Measurements from ENCODE around the gene ATAD3B. TPM values are rescaled to one million over a fixed set of nuclear protein-coding genes. Genes with fewer than 3 reads are reported as not detected.

The ATAD3B gene
- total and polyA plus RNA-seq, 2 of the 13 experiments (the other 11 are each of a cell fraction or from before 2014, with no cell fraction given): 9.6 to 31.1 TPM

GRCh38 chr1:1435106-1435903 lies 36.3 kb upstream of the ATAD3B start, which contains the start of gene VWA1 (continued):
- TF ChIP-seq ZNF761 (CRISPR knock-in tag; conservative IDR thresholded peaks at IDR 0.05) (peak; percentile 81; the same call in 1 of the 2 replicates), ZNF292 (CRISPR knock-in tag; IDR thresholded peaks at IDR 0.05; ENCODE audit: borderline replicate concordance, low read depth) (no peak), EED (CRISPR knock-in tag; IDR thresholded peaks at IDR 0.05) (no peak), ZNF891 (CRISPR knock-in tag; IDR thresholded peaks at IDR 0.05) (no peak), GZF1 (CRISPR knock-in tag; IDR thresholded peaks at IDR 0.05) (no peak), TBP (CRISPR knock-in tag; IDR thresholded peaks at IDR 0.05) (no peak), ZNF234 (CRISPR knock-in tag; conservative IDR thresholded peaks at IDR 0.05) (no peak), SATB2 (CRISPR knock-in tag; IDR thresholded peaks at IDR 0.05) (no peak), SCMH1 (CRISPR knock-in tag; IDR thresholded peaks at IDR 0.05; ENCODE audit: borderline replicate concordance) (no peak), HOXA5 (CRISPR knock-in tag; IDR thresholded peaks at IDR 0.05) (no peak), ZNF318 (CRISPR knock-in tag; IDR thresholded peaks at IDR 0.05) (0 out of 2 replicates have a peak, but pooled peaks have one; percentile 15), SMARCC2 (IDR thresholded peaks at IDR 0.05) (no peak)
- TF ChIP-seq, protein P1, sequence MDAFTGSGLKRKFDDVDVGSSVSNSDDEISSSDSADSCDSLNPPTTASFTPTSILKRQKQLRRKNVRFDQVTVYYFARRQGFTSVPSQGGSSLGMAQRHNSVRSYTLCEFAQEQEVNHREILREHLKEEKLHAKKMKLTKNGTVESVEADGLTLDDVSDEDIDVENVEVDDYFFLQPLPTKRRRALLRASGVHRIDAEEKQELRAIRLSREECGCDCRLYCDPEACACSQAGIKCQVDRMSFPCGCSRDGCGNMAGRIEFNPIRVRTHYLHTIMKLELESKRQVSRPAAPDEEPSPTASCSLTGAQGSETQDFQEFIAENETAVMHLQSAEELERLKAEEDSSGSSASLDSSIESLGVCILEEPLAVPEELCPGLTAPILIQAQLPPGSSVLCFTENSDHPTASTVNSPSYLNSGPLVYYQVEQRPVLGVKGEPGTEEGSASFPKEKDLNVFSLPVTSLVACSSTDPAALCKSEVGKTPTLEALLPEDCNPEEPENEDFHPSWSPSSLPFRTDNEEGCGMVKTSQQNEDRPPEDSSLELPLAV (CRISPR knock-in tag; conservative IDR thresholded peaks at IDR 0.05; ENCODE audit: low read depth): no peak
- TF ChIP-seq, protein P2, sequence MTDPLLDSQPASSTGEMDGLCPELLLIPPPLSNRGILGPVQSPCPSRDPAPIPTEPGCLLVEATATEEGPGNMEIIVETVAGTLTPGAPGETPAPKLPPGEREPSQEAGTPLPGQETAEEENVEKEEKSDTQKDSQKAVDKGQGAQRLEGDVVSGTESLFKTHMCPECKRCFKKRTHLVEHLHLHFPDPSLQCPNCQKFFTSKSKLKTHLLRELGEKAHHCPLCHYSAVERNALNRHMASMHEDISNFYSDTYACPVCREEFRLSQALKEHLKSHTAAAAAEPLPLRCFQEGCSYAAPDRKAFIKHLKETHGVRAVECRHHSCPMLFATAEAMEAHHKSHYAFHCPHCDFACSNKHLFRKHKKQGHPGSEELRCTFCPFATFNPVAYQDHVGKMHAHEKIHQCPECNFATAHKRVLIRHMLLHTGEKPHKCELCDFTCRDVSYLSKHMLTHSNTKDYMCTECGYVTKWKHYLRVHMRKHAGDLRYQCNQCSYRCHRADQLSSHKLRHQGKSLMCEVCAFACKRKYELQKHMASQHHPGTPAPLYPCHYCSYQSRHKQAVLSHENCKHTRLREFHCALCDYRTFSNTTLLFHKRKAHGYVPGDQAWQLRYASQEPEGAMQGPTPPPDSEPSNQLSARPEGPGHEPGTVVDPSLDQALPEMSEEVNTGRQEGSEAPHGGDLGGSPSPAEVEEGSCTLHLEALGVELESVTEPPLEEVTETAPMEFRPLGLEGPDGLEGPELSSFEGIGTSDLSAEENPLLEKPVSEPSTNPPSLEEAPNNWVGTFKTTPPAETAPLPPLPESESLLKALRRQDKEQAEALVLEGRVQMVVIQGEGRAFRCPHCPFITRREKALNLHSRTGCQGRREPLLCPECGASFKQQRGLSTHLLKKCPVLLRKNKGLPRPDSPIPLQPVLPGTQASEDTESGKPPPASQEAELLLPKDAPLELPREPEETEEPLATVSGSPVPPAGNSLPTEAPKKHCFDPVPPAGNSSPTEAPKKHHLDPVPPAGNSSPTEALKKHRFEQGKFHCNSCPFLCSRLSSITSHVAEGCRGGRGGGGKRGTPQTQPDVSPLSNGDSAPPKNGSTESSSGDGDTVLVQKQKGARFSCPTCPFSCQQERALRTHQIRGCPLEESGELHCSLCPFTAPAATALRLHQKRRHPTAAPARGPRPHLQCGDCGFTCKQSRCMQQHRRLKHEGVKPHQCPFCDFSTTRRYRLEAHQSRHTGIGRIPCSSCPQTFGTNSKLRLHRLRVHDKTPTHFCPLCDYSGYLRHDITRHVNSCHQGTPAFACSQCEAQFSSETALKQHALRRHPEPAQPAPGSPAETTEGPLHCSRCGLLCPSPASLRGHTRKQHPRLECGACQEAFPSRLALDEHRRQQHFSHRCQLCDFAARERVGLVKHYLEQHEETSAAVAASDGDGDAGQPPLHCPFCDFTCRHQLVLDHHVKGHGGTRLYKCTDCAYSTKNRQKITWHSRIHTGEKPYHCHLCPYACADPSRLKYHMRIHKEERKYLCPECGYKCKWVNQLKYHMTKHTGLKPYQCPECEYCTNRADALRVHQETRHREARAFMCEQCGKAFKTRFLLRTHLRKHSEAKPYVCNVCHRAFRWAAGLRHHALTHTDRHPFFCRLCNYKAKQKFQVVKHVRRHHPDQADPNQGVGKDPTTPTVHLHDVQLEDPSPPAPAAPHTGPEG (CRISPR knock-in tag; IDR thresholded peaks at IDR 0.05): no peak
